Suprapubic skin (tissue), 4 donors: ENCODE data around the gene WFDC1.

Experiments used
- EP300 ChIP-seq: sonication (generic); formaldehyde crosslinking; IDR thresholded peaks from one replicate; pipeline ENCODE4 v1.6.1; 2017; ENCODE audit warnings: antibody characterized with exemption
- POLR2A ChIP-seq, 2 donors: fragments of 450-650 bp; IDR thresholded peaks; one replicate each; pipeline ENCODE4 v1.6.1; 2017; ENCODE audit warnings: antibody characterized with exemption in 2 of 2, mild to moderate bottlenecking in 2 of 2, moderate library complexity in 2 of 2
- POLR2AphosphoS5 ChIP-seq, 3 donors: sonication (generic); formaldehyde crosslinking; IDR thresholded peaks; one replicate each; pipeline ENCODE4 v1.6.1; 2017; ENCODE audit warnings: antibody characterized with exemption in 3 of 3

DNA sequence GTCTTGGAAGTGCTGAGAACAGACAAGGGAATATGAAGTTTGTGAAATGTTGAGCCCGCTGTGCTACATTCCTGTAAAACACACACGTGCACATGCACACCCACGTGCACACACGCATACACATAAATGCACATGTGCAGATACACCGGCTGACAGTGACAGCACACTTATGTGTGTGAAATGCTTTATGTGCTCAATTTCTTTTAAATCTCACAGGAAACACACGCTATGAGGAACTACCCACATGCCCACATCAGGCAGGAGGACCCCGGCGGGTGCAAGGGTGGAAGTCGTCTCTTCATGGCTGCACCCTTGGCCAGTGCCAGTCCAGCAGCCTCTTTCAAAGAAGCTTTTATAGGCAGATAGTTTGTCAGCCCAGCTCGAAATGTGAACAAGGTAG is 561 bp upstream of the WFDC1 start:
- TF ChIP-seq EP300 (no peak), POLR2A (IDR thresholded peaks at IDR 0.05) (no peak), POLR2AphosphoS5 (IDR thresholded peaks at IDR 0.05) (no peak)
